GM20431 (cell line): Measurements from ENCODE around the gene COL4A1.

Experiments used
- in situ Hi-C: fragments of 300-500 bp; cut with MseI, MboI; formaldehyde crosslinking; loops from one replicate; pipeline ENCODE4 v1.15.0; 2020; ENCODE audit warnings: low sequenced_read_pairs; ENCODE audit not compliant: unreplicated experiment

The COL4A1 gene

GRCh38 chr13:110342474-110342873 is 35.5 kb upstream of the COL4A1 start:
- in situ Hi-C loops: no loop called here

GRCh38 chr13:110341445-110342244 is 34.7 kb upstream of the COL4A1 start:
- in situ Hi-C loops: no loop called here

GRCh38 chr13:110340812-110341444 is 34.0 kb upstream of the COL4A1 start:
- in situ Hi-C loops: no loop called here

GRCh38 chr13:110339975-110340550 is 33.1 kb upstream of the COL4A1 start:
- in situ Hi-C loops: no loop called here

GRCh38 chr13:110339263-110339662 is 32.3 kb upstream of the COL4A1 start:
- in situ Hi-C loops: no loop called here

- in situ Hi-C loops: no loop called here
Measured at GRCh38 chr13:110338441-110339101, 31.6 kb upstream of the COL4A1 start.

GRCh38 chr13:110337247-110337646 is 30.3 kb upstream of the COL4A1 start:
- in situ Hi-C loops: no loop called here

GRCh38 chr13:110336681-110337080 is 29.7 kb upstream of the COL4A1 start:
- in situ Hi-C loops: no loop called here

- in situ Hi-C loops: no loop called here
Measured at GRCh38 chr13:110336108-110336507, 29.2 kb upstream of the COL4A1 start.

GRCh38 chr13:110334841-110335490 is 28.0 kb upstream of the COL4A1 start:
- in situ Hi-C loops: no loop called here

- in situ Hi-C loops: no loop called here
Measured at GRCh38 chr13:110334256-110334655, 27.3 kb upstream of the COL4A1 start.

GRCh38 chr13:110333837-110334236 is 26.9 kb upstream of the COL4A1 start:
- in situ Hi-C loops: no loop called here

GRCh38 chr13:110332750-110333149 is 25.8 kb upstream of the COL4A1 start:
- in situ Hi-C loops: no loop called here

- in situ Hi-C loops: no loop called here
Measured at GRCh38 chr13:110331362-110331761, 24.4 kb upstream of the COL4A1 start.

GRCh38 chr13:110330491-110331011 is 23.6 kb upstream of the COL4A1 start:
- in situ Hi-C loops: no loop called here

- in situ Hi-C loops: no loop called here
Measured at GRCh38 chr13:110329798-110330461, 23.0 kb upstream of the COL4A1 start.

GRCh38 chr13:110329258-110329657 is 22.3 kb upstream of the COL4A1 start:
- in situ Hi-C loops: no loop called here

- in situ Hi-C loops: no loop called here
Measured at GRCh38 chr13:110328573-110328972, 21.6 kb upstream of the COL4A1 start.

GRCh38 chr13:110327051-110327721 is 20.2 kb upstream of the COL4A1 start:
- in situ Hi-C loops: no loop called here
